ENCODE data around the gene MAGI3. TPM values are rescaled to one million over a fixed set of nuclear protein-coding genes. Genes with fewer than 3 reads are reported as not detected.

The MAGI3 gene
- total and polyA plus RNA-seq, 2 of the 13 experiments (the other 11 are each of a cell fraction or from before 2014, with no cell fraction given) = 4.0 to 11.8 TPM

- TF ChIP-seq HMGXB4 (CRISPR knock-in tag; IDR thresholded peaks at IDR 0.05; ENCODE audit: borderline replicate concordance in 1 of 2, low read depth in 1 of 2) = peak; percentile 10 to 72; a peak in 3 of 4 replicates
- TF ChIP-seq MTERF4 (CRISPR knock-in tag; IDR thresholded peaks at IDR 0.05) = no peak
- TF ChIP-seq TARDBP (CRISPR knock-in tag; IDR thresholded peaks at IDR 0.05) = peak; percentile 61; the same call in 1 of the 2 replicates
- TF ChIP-seq ZNF687 (CRISPR knock-in tag; IDR thresholded peaks at IDR 0.05) = peak; percentile 69
- TF ChIP-seq ZKSCAN8 (CRISPR knock-in tag; IDR thresholded peaks at IDR 0.05; ENCODE audit: borderline replicate concordance) = peak; percentile 55; the same call in 1 of the 2 replicates
- peak; percentile 71; the same call in 1 of the 2 replicates for TF ChIP-seq HES4 (CRISPR knock-in tag; IDR thresholded peaks at IDR 0.05; ENCODE audit: borderline replicate concordance)
- TF ChIP-seq ZNF704 (CRISPR knock-in tag; IDR thresholded peaks at IDR 0.05; ENCODE audit: borderline replicate concordance) = no peak
- 0 out of 2 replicates have a peak, but pooled peaks have one; percentile 16 for TF ChIP-seq FOXK1 (CRISPR knock-in tag; IDR thresholded peaks at IDR 0.05; ENCODE audit: borderline replicate concordance, low read depth)
- peak; percentile 51; the same call in 1 of the 2 replicates for TF ChIP-seq CEBPZ (IDR thresholded peaks at IDR 0.05; ENCODE audit: low read length)
- no peak; the same call in 1 of the 2 replicates for TF ChIP-seq ZNF232 (CRISPR knock-in tag; IDR thresholded peaks at IDR 0.05; ENCODE audit: borderline replicate concordance)
- TF ChIP-seq ZNF878 (CRISPR knock-in tag; IDR thresholded peaks at IDR 0.05) = 0 out of 2 replicates have a peak, but pooled peaks have one; percentile 21
Observed at GRCh38 chr1:113389953-113390834, at the start of gene MAGI3 (continued).
